Activated CD8-positive, alpha-beta memory T cell treated with anti-CD3 and anti-CD28 coated beads for 1 hour (primary cell): ENCODE data around the gene ST13.
"Not testable (repeated sequence)": the region's sequence is repeated elsewhere in the genome, so short reads cannot be mapped to it uniquely, and the experiment has no call there.

Experiments used
- DNase-seq, 2 donors: peaks; one replicate each; pipeline ENCODE4 v3.0.0-alpha.2; 2020; ENCODE audit warnings: low read depth in 1 of 2; ENCODE audit errors: extremely low read depth in 1 of 2

The ST13 gene

GRCh38 chr22:40856513-40857308, at the start of gene ST13, which contains the start of gene XPNPEP3:
ST13 (minus strand) TSS chr22:40856639; CDS start chr22:40856540, 99 bp downstream.
XPNPEP3 (plus strand) TSS chr22:40857148; CDS start chr22:40857182, 34 bp downstream.
- peak; percentile 89 to 98 for DNase-seq

- DNase-seq = no peak
Observed at GRCh38 chr22:40904101-40904500, 47.7 kb upstream of the ST13 start.

- no peak for DNase-seq
Observed at GRCh38 chr22:40898850-40899357, 42.5 kb upstream of the ST13 start.

- DNase-seq = no peak
Observed at GRCh38 chr22:40894417-40894816, 38.0 kb upstream of the ST13 start.

GRCh38 chr22:40890881-40891280, 34.4 kb upstream of the ST13 start:
- DNase-seq = no peak

- no peak for DNase-seq
Observed at GRCh38 chr22:40889116-40889515, 32.7 kb upstream of the ST13 start.

- no peak for DNase-seq
Observed at GRCh38 chr22:40878922-40879321, 22.5 kb upstream of the ST13 start.

- DNase-seq = no peak
Observed at GRCh38 chr22:40877488-40877887, 21.0 kb upstream of the ST13 start.

GRCh38 chr22:40876907-40877306, 20.5 kb upstream of the ST13 start:
- no peak for DNase-seq

GRCh38 chr22:40875111-40875510, 18.7 kb upstream of the ST13 start:
- no peak for DNase-seq

GRCh38 chr22:40874016-40874415, 17.6 kb upstream of the ST13 start:
- no peak for DNase-seq

GRCh38 chr22:40868379-40868778, 11.9 kb upstream of the ST13 start:
- DNase-seq = not testable (repeated sequence)

GRCh38 chr22:40867109-40867508, 10.7 kb upstream of the ST13 start:
- DNase-seq = no peak

- no peak for DNase-seq
Observed at GRCh38 chr22:40862537-40862936, 6.1 kb upstream of the ST13 start.

- no peak for DNase-seq
Observed at GRCh38 chr22:40862013-40862412, 5.6 kb upstream of the ST13 start, which contains the start of gene DNAJB7. DNAJB7 (minus strand) TSS chr22:40862113; CDS start chr22:40861994, 119 bp downstream.

GRCh38 chr22:40857309-40857855, 943 bp upstream of the ST13 start:
- no peak for DNase-seq

- DNase-seq = peak in 1 of 2 donors; percentile 3
Observed at GRCh38 chr22:40855979-40856512, 393 bp downstream of the ST13 start.

- no peak for DNase-seq
Observed at GRCh38 chr22:40855071-40855978, 1.1 kb downstream of the ST13 start.

- DNase-seq = no peak
Observed at GRCh38 chr22:40853961-40854360, 2.5 kb downstream of the ST13 start.

GRCh38 chr22:40853333-40853732, 3.1 kb downstream of the ST13 start:
- no peak for DNase-seq

GRCh38 chr22:40845816-40846215, 10.6 kb downstream of the ST13 start:
- DNase-seq = not testable (repeated sequence)
